HL-60 (cell line): ENCODE results near the gene ACOXL.

Source experiments
- CTCF ChIP-seq: IDR thresholded peaks from one replicate; pipeline ENCODE4 v1.5.1; 2011; ENCODE audit warnings: low read length, control low read depth, inconsistent platforms; ENCODE audit not compliant: insufficient read depth
- POLR2AphosphoS5 ChIP-seq: IDR thresholded peaks from 2 replicates; pipeline ENCODE4 v1.6.1; 2012; ENCODE audit warnings: low read depth
- REST ChIP-seq: IDR thresholded peaks from 2 replicates; pipeline ENCODE4 v1.6.1; 2012; ENCODE audit warnings: low read depth; ENCODE audit not compliant: insufficient replicate concordance

- TF ChIP-seq CTCF, result no peak
- no peak for TF ChIP-seq POLR2AphosphoS5
- no peak for TF ChIP-seq REST
Observed at GRCh38 chr2:111138839-111139238, 406.5 kb downstream of the ACOXL start.
